Measurements from ENCODE around the gene SMLR1. TPM values are rescaled to one million over a fixed set of nuclear protein-coding genes. Genes with fewer than 3 reads are reported as not detected.

SMLR1 gene
- total and polyA plus RNA-seq, 9 of the 15 experiments (the other 6 are each of a cell fraction or from before 2014, with no cell fraction given): not detected

- no peak for TF ChIP-seq CHD7 (IDR thresholded peaks at IDR 0.05; ENCODE audit: low read depth, low read length)
- TF ChIP-seq ZNF263 (CRISPR knock-in tag; IDR thresholded peaks at IDR 0.05; ENCODE audit: borderline replicate concordance): no peak
- no peak for TF ChIP-seq E2F1 (CRISPR knock-in tag; IDR thresholded peaks at IDR 0.05)
- no peak for TF ChIP-seq DDX20 (tag; IDR thresholded peaks at IDR 0.05; ENCODE audit: low read depth)
- no peak for TF ChIP-seq THRB (CRISPR knock-in tag; conservative IDR thresholded peaks at IDR 0.05)
- no peak for TF ChIP-seq BHLHE40 (IDR thresholded peaks at IDR 0.05; ENCODE audit: low read length)
- no peak for TF ChIP-seq KDM2B (CRISPR knock-in tag; IDR thresholded peaks at IDR 0.05)
Measured at GRCh38 chr6:130879826-130880225, 52.6 kb downstream of the SMLR1 start (continued).

Data from K562 (cell line).